Measurements from ENCODE around the gene BMPR1A. TPM values are rescaled to one million over a fixed set of nuclear protein-coding genes. Genes with fewer than 3 reads are reported as not detected.

The BMPR1A gene
- total RNA-seq, 1 donor from 2014 or later: 74.2 TPM

- Mint-ChIP-seq H3K9me3 (ENCODE audit: low read depth) (no peaks in the 10 kb centered on the region), H3K4me3 (ENCODE audit: unreplicated experiment) (no peak overlapping the region), H3K36me3 (ENCODE audit: low read depth) (no peaks in the 10 kb centered on the region), H3K27me3 (ENCODE audit: low read depth) (no peaks in the 10 kb centered on the region), H3K27ac (ENCODE audit: unreplicated experiment) (peak overlapping the region; percentile 70), H3K4me1 (ENCODE audit: low read depth) (peaks cover 24% of the 10 kb centered on the region)
- peak; percentile 81 for DNase-seq (ENCODE audit: low spot score)
- no peak for TF ChIP-seq CTCF (IDR thresholded peaks at IDR 0.05)
These were observed 46.8 kb upstream of the BMPR1A start for GRCh38 chr10:86709396-86710185.

GRCh38 chr10:86710987-86711512 is 45.4 kb upstream of the BMPR1A start:
- Mint-ChIP-seq H3K27ac (ENCODE audit: unreplicated experiment) (peak overlapping the region; percentile 94), H3K4me3 (ENCODE audit: unreplicated experiment) (peak overlapping the region; percentile 64), H3K4me1 (ENCODE audit: low read depth) (peaks cover 24% of the 10 kb centered on the region), H3K27me3 (ENCODE audit: low read depth) (no peaks in the 10 kb centered on the region), H3K9me3 (ENCODE audit: low read depth) (no peaks in the 10 kb centered on the region), H3K36me3 (ENCODE audit: low read depth) (no peaks in the 10 kb centered on the region)
- DNase-seq (ENCODE audit: low spot score): peak; percentile 96
- TF ChIP-seq CTCF (IDR thresholded peaks at IDR 0.05): peak; percentile 93

GRCh38 chr10:86711513-86712316 is 44.7 kb upstream of the BMPR1A start:
- DNase-seq (ENCODE audit: low spot score): no peak
- no peaks in the 10 kb centered on the region for H3K27me3 Mint-ChIP-seq (ENCODE audit: low read depth)
- H3K4me3 Mint-ChIP-seq (ENCODE audit: unreplicated experiment): peak overlapping the region; percentile 79
- H3K36me3 Mint-ChIP-seq (ENCODE audit: low read depth): no peaks in the 10 kb centered on the region
- H3K9me3 Mint-ChIP-seq (ENCODE audit: low read depth): no peaks in the 10 kb centered on the region
- no peak for TF ChIP-seq CTCF (IDR thresholded peaks at IDR 0.05)
- H3K27ac Mint-ChIP-seq (ENCODE audit: unreplicated experiment): peak overlapping the region; percentile 96
- H3K4me1 Mint-ChIP-seq (ENCODE audit: low read depth): peaks cover 24% of the 10 kb centered on the region

- peak; percentile 24 for TF ChIP-seq CTCF (IDR thresholded peaks at IDR 0.05)
- Mint-ChIP-seq H3K9me3 (ENCODE audit: low read depth) (no peaks in the 10 kb centered on the region), H3K27ac (ENCODE audit: unreplicated experiment) (peak overlapping the region; percentile 96), H3K36me3 (ENCODE audit: low read depth) (no peaks in the 10 kb centered on the region), H3K4me3 (ENCODE audit: unreplicated experiment) (peak overlapping the region; percentile 79), H3K4me1 (ENCODE audit: low read depth) (peaks cover 24% of the 10 kb centered on the region), H3K27me3 (ENCODE audit: low read depth) (no peaks in the 10 kb centered on the region)
- DNase-seq (ENCODE audit: low spot score): no peak
These were observed 44.1 kb upstream of the BMPR1A start for GRCh38 chr10:86712317-86712707.

GRCh38 chr10:86715156-86715795 is 41.1 kb upstream of the BMPR1A start:
- Mint-ChIP-seq H3K36me3 (ENCODE audit: low read depth) (no peaks in the 10 kb centered on the region), H3K27me3 (ENCODE audit: low read depth) (no peaks in the 10 kb centered on the region), H3K4me1 (ENCODE audit: low read depth) (peaks cover 13% of the 10 kb centered on the region), H3K4me3 (ENCODE audit: unreplicated experiment) (no peak overlapping the region), H3K9me3 (ENCODE audit: low read depth) (no peaks in the 10 kb centered on the region), H3K27ac (ENCODE audit: unreplicated experiment) (no peak overlapping the region)
- DNase-seq (ENCODE audit: low spot score): no peak
- no peak for TF ChIP-seq CTCF (IDR thresholded peaks at IDR 0.05)

All from chondrocyte (in vitro differentiated cells).